ENCODE measurements around the gene DERL2. TPM values are rescaled to one million over a fixed set of nuclear protein-coding genes. Genes with fewer than 3 reads are reported as not detected.

The DERL2 gene
- total RNA-seq, 6 experiments from 2014 or later = 31.2 to 47.9 (median 43.2) TPM

DNA sequence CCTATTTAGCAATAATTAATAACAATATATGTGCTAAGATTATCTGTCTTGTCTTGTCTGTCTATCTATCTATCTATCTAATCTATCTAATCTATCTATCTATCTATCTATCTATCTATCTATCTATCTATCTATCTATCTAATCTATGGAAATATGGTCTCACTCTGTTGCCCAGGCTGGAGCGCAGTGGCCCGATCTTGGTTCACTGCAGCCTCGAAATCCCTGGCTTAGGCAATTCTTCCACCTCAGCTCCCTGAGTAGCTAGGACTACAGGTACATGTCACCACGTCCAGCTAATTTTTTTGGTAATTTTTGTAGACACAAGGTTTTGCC, 45.1 kb upstream of the DERL2 start:
- ATAC-seq = no peak
- intact Hi-C loops (cut with DNase I) = no loop called here
- Histone ChIP-seq H3K27ac (no peak overlapping the region), H3K4me1 (no peaks in the 10 kb centered on the region), H3K4me3 (no peak overlapping the region), H3K9me3 (no peaks in the 10 kb centered on the region), H3K27me3 (no peaks in the 10 kb centered on the region), H3K36me3 (no peaks in the 10 kb centered on the region)
- WGBS (ENCODE audit: insufficient coverage, low coverage, low lambda C conversion rate, missing lambda C conversion rate) = 66% methylated on average over 4 of the region's 4 CpGs
- DNase-seq = no peak
- TF ChIP-seq, protein P1, sequence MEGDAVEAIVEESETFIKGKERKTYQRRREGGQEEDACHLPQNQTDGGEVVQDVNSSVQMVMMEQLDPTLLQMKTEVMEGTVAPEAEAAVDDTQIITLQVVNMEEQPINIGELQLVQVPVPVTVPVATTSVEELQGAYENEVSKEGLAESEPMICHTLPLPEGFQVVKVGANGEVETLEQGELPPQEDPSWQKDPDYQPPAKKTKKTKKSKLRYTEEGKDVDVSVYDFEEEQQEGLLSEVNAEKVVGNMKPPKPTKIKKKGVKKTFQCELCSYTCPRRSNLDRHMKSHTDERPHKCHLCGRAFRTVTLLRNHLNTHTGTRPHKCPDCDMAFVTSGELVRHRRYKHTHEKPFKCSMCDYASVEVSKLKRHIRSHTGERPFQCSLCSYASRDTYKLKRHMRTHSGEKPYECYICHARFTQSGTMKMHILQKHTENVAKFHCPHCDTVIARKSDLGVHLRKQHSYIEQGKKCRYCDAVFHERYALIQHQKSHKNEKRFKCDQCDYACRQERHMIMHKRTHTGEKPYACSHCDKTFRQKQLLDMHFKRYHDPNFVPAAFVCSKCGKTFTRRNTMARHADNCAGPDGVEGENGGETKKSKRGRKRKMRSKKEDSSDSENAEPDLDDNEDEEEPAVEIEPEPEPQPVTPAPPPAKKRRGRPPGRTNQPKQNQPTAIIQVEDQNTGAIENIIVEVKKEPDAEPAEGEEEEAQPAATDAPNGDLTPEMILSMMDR (IDR thresholded peaks at IDR 0.05) = no peak
- TF ChIP-seq POLR2A (IDR thresholded peaks at IDR 0.05) = no peak

DNA sequence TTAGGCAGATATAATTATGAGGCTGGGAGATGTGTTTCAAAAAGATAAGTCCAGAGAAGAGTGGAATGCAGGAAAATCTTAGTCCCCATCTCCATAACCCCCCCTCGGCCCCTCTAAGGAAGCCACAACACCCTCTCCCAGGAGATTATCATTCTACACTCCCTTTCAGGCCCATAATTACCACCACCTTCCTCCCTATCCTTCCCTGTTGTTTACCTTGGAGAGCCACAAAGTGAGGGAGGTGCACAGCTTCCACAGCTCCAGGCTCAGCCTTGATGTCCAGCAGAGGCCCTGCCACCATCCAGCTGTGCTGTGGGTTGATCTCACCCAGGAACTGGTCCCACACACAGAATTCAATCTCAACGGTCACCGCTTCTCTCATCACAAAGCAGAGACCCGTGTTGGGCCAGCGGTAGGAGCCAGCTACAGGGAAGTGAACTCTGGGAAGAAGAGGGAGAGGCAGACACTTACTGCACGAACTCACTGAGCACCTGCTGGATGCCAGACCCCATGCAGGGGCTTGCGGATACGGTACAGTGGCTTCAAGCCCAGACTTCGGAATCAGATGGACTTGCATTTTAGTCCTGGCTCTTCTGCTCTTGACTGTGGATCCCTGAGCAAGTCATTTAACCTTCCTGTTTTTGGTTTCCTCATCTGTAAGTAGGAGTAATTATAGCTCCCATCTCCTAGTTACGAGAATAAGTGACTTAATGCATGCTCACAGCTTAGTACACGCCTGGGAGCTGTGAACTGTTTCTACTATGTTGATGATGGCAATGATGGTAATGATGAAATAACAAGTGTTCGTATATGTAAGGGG, 44.5 kb upstream of the DERL2 start:
- intact Hi-C loops (cut with DNase I) = no loop called here
- H3K9me3 ChIP-seq = no peaks in the 10 kb centered on the region

DNA sequence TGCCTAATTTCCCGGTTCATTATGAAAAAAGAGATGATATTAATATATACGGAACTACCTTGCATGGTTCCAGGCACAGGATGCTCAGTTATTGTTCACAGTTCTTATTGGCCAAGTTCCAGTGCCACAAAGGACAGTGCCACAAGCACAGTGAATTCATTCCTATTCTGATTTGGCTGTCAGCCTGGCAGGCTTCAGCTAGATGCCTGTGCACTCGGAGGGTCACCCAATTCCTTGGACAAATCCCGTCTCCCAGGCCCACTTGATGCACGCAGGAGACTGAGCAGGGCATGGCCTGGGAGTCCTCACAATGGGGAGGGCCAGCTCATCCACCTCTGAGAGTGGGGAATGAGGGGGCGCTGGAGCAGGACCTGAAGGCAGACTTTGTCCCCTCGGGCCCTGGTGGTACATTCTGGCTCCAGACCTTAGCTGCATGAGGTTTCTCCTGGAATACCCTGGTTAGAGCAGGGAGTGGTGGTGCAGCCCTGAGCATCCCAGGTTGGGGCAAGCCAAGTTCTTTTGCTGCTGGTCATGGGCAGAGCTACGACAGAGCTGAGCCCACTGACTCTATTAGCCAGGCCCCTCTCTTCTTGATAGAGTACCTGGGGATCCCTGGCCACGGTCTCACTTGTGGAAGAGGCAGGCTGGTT, 41.7 kb upstream of the DERL2 start:
- no peak for DNase-seq
- Histone ChIP-seq H3K36me3 (no peaks in the 10 kb centered on the region), H3K27me3 (no peaks in the 10 kb centered on the region), H3K27ac (no peak overlapping the region), H3K9me3 (no peaks in the 10 kb centered on the region), H3K4me1 (no peaks in the 10 kb centered on the region), H3K4me3 (no peak overlapping the region)
- no peak for TF ChIP-seq POLR2A (IDR thresholded peaks at IDR 0.05)
- TF ChIP-seq, protein P1 (IDR thresholded peaks at IDR 0.05) = no peak
- ATAC-seq = no peak
- intact Hi-C loops (cut with DNase I) = no loop called here
- 51% methylated on average over 4 of the region's 9 CpGs for WGBS (ENCODE audit: insufficient coverage, low coverage, low lambda C conversion rate, missing lambda C conversion rate)

More for the DNA sequence above, 44.5 kb upstream of the DERL2 start:
- no peaks in the 10 kb centered on the region for H3K4me1 ChIP-seq
- 69% methylated on average over 11 of the region's 12 CpGs for WGBS (ENCODE audit: insufficient coverage, low coverage, low lambda C conversion rate, missing lambda C conversion rate)
- H3K36me3 ChIP-seq = no peaks in the 10 kb centered on the region
- no peak overlapping the region for H3K27ac ChIP-seq
- TF ChIP-seq POLR2A (IDR thresholded peaks at IDR 0.05) = no peak
- TF ChIP-seq, protein P1 (IDR thresholded peaks at IDR 0.05) = no peak
- DNase-seq = no peak
- no peak for ATAC-seq
- no peaks in the 10 kb centered on the region for H3K27me3 ChIP-seq
- H3K4me3 ChIP-seq = no peak overlapping the region

DNA sequence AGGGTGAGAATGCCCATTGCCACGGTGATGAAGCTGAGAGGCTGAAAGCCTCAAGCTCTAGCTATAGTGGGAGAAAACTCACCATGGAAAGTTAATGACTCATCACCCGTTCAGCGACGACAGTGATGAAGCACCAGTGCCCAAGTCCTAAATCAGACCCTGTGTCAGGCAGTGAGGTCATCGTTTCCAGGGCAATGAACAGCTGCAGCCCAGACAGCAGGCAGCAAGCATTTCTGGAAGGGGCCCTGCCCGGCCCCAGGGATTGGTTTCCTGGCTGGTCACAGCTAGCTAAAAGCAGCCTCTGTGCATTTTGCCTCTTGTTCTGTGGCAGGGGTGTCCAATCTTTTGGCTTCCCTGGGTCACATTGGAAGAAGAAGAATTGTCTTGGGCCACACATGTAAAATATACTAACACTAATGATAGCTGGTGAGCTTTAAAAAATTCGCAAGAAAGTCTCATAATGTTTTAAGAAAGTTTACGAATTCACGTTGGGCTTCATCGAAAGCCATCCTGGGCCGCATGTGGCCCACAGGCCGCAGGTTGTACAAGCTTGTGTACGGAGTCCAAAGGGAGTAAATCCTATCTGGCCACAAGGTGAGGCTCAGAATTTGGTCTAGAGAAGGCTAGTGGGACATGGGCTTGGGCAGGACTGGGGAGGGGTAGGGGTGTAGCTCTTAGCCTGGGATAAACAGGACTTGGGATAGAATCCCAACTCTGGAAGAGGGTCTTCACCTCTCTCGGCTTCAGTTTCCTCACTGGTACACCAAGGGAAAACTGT, 41.0 kb upstream of the DERL2 start:
- Histone ChIP-seq H3K27me3 (no peaks in the 10 kb centered on the region), H3K36me3 (no peaks in the 10 kb centered on the region), H3K4me3 (no peak overlapping the region), H3K4me1 (no peaks in the 10 kb centered on the region), H3K9me3 (no peaks in the 10 kb centered on the region), H3K27ac (no peak overlapping the region)
- no peak for DNase-seq
- ATAC-seq = peak in 2 of 4 donors; percentile 26 to 46
- TF ChIP-seq, protein P1 (IDR thresholded peaks at IDR 0.05) = no peak
- TF ChIP-seq POLR2A (IDR thresholded peaks at IDR 0.05) = no peak
- intact Hi-C loops (cut with DNase I) = no loop called here
- 57% methylated on average over 12 of the region's 14 CpGs for WGBS (ENCODE audit: insufficient coverage, low coverage, low lambda C conversion rate, missing lambda C conversion rate)
